ENCODE data around the gene ABCB8.

ABCB8 gene

DNA sequence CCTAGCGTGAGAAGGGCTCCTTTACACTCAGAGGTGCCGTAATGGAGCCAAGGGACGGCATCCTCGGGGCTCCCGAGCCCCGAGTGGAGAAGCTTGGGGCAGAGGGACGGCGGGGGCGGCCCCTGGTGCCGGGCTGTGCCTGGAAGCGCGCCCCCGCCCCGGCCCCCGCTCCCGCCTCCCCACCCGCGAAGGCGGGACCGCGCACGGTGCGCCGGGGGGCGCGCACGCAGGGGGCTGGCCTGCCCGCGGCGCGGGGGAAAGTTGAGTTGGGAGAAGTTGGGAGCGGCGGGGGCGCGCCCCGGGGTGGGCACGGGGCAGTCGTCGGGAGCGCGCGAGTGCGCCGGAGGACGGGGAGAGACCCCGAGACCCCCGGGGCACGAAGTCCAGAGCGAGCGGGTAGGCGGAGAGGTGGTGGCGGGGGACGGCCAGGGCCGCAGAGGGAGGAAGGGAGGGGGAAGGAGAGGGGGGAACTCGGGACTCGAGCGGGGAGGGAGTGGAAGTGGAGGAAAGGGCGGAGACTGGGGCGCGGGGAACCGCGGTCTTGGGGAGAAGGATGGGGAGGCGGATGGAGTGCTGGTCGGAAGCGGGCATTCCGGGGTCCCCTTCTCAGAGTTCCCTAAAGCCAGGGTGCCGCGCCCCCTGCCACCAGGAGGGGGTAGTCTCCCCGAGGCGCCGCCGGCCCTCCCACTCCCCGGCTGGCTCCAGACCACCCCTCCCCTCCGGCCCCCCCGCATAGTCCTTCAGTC lies 31.3 kb downstream of the ABCB8 start, which contains the start of gene SLC4A2:
Gene SLC4A2, plus strand, starts transcription at position 223 of the 746 bp plus-strand sequence. CDS start 2,399 bp downstream, outside the sequence.
- no peak for DNase-seq

DNA sequence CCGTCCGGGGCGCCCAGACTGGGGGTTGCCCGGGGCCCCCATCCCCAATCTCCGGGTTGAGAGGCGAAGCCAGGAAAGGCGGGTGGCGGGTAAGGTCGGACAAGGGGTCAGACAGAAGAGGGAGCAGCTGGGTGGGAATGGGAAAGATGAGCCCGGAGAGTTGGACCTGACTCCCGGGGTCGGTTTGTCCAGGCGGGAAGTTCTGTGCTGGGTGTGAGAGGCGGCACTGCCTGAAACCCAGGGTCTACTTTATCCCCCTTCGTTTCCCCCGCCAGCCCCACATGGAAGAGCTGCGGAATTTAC lies 31.8 kb downstream of the ABCB8 start:
- DNase-seq = no peak

DNA sequence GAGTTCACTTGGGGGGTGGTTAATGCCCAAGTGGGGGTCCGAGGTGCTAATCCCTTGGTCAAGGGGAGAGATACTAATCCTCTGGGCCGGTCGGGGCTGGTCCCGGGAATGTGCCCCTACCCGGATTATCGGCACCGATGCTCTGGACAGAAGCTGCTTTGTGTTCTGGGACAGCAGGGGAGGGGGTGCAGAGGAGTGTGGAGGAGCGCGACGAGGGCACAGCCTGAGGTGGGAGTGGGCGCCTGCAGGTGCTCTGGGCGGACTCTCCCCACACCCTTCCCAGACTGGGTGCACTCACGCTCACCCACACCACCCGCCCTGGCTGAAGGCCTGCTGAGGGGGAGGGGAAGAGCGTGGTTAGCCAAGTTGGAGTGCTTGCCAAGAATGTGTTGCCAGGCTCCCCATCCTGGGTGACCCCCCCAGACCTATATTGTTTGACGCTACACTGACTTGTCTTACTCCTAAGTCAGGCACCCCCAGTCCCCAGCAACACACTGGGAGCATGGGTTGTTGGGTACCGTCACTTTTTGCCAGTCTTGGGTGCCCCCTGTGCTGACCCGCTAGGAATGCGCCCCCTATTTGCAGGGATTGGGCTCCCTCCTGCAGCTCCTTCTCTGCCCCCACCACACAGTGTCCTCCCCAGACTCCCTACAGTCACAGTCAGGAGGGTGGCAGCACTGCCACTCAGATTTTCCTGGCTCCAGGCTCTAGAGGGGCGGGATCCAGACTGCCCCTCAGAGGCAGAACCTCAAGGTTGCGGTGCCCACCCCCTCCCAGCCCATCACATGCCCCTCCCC lies 32.4 kb downstream of the ABCB8 start:
- DNase-seq = no peak

DNA sequence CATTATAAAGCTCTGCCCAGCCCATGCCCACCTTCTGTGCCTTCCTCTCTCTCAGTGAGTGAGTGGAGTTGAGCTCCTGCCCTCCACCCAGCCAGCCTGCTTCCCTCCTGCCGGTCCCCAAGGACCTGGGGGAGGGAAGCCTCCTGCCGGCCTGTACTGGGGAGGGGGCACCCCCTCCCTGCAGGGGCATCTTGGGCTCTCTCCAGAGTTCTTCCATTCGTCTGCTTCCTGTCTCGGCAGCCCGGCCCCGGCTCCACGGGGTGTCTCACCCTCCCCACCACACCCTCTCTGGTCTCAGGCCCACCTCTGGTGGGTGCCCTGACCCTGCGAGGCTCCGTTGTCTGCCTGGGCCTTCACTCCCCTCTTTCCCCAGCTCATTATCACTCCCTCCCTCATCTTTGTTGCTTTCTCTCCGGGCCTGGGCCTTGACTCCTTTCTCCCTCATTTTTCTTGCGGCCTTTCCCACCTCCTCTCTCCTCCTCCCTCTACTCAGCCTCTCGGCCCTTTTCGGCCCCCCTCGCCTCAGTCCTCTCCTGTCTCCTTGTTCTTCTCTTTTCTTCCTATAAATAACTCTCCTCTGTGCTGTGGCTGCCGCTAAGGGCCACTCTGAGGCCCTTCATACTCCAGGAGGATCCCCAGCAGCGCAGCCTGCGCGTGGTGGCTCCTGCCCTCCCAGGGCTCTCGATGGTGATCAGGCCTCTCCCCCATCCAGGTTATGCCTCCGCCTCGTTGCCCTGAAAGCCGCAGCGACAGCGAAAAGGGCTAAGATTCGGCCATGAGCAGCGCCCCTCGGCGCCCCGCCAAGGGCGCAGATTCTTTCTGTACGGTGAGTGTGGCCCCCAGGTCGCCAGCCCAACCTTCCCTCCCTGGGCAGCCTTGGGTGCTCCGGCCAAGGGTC lies 33.2 kb downstream of the ABCB8 start:
- no peak for DNase-seq

DNA sequence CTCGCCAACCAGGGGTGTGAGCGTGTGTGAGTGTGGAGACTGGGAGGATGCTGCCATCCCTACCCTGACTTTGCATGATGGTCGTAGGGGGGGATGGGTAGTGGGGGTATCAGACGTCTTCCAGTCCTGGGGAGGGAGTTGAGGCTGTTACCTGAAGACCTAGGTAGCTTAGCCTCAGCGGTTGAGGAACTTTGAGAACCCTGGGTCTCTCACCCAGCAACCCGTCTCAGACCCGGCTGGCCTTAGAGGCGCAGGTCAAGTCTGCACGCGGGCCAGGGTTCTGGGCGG lies 33.8 kb downstream of the ABCB8 start:
- DNase-seq = no peak

DNA sequence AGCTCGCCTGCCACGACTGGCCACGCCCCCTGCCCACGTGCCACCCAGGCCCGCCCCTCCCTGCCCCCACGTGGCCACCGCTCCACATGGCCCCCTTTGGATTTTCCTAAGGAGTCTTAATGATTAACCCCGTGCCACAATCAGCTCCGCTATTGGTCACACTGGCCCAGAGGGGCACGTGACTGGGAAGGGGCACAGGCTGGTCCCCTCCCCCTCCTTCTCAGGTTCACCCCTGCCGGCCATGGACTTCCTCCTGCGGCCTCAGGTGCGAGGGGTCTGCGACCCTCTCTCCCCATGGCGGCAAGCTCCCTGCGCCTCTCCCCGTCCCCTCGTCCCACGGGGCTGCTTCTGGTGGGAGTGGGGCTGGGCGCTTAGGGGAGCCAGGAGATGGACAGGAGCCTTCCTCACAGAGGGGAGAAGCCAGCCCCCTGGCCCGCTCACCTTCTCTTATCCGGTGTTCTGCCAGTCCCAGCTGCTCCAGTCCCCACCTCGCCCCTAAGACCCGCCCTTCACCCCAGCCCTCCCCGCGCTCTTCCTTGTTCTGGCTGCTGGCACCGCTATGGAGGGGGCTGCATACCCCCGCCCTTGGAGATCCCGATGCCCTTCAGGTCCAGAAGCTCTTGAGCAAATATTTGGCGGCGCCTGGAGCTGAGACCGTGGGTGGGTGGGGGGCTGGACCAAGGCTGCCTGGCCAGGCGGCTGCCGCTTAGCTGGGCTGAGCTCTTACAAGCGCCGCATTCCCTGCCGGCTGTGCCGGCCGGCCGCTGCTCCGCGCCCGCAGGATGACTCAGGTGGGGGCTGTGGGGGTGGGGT lies 34.4 kb downstream of the ABCB8 start:
- no peak for DNase-seq

DNA sequence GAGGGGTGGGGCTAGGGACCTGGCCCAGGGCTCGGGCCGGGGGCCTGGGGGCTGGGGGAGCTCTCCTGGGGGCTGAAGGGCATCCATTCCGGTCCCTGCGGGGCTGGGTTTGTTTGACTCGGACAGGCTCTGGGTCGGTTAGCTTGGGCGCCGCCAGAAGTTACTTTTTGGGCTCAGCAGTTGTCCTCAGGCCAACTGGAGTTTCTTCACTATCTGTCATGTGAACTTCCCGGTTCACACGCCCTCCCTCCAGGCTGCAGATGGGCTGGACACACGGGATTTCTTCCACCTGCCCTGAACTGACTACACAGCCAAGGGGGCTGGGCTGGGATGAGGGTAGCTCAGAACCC lies 34.9 kb downstream of the ABCB8 start:
- no peak for DNase-seq

DNA sequence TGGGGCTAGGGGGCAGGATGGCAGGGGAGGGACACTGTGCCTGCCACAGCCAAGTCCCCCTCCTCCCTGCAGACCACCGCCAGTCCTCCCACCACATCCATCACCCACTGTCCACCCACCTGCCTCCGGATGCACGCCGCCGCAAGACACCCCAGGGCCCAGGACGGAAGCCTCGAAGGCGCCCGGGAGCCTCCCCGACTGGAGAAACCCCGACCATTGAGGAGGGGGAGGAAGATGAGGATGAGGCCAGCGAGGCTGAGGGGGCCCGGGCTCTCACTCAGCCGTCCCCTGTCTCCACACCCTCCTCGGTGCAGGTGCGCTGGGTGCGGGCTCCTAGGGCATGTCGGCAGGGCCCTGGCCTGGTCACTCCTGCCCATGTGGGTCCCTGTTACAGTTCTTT lies 36.2 kb downstream of the ABCB8 start:
- DNase-seq = no peak

DNA sequence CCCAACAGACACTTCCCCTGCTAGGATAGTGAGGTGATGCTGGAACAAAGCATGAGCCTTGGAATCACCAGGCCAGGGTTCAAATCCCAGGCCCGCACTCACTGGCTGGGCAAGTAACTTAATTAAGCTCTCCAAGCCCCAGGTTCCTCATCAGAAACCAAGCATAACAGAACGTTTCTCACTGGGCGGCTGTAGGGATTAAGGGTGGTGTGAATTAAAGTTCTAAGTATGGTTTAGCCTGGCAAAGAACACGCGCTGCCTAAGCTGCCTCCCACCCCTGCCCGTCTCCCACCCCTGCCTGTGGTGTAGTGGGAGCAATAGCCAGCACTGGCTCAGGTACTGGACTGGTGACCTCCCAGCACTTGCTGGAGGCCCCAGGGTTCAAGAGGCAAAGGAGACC lies 36.7 kb downstream of the ABCB8 start:
- no peak for DNase-seq

DNA sequence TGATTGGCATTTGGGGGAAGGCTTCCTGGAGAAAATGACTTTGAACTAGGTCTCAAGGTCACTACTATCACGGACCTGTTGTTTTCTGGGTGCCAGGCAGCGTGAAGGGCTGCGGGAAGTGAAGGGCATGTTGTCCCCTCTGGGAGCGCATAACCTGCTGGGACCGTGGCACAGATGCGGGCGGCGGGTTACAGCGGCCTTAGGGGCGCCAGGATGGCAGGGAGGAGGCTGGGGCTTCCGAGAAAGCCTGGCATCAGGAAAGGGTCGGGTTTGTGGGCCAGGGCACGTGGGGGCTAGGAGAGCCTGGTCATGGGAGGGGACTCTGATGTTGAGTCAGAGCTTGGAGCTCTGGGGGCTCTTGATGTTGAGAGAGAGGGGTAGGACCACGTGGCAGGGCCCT lies 37.3 kb downstream of the ABCB8 start:
- no peak for DNase-seq

DNA sequence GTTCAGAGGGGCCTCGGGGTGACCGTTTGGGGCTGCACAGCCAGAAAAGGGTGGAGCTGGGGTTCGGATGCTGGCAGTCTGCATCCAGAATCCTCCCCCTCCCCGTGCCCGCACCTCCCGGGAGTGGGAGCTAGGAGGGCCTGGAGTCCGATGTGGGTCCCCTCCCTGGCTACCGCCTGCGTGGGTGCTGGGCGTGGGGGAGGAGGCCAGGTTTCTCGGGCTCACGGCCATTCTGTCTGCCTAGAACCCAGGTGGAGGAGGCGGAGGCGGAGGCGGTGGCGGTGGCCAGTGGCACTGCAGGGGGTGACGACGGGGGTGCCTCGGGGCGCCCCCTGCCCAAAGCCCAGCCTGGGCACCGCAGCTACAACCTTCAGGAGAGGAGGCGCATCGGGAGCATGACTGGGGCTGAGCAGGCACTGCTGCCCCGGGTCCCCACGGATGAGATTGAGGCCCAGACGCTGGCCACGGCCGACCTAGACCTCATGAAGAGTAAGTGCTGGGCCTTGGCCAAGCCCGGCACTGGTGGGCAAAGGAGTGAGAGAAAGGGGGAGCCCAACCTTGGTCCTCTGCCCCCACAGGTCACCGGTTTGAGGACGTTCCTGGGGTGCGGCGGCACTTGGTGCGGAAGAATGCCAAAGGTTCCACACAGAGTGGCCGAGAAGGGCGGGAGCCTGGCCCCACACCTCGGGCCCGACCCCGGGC lies 38.2 kb downstream of the ABCB8 start:
- DNase-seq = no peak

DNA sequence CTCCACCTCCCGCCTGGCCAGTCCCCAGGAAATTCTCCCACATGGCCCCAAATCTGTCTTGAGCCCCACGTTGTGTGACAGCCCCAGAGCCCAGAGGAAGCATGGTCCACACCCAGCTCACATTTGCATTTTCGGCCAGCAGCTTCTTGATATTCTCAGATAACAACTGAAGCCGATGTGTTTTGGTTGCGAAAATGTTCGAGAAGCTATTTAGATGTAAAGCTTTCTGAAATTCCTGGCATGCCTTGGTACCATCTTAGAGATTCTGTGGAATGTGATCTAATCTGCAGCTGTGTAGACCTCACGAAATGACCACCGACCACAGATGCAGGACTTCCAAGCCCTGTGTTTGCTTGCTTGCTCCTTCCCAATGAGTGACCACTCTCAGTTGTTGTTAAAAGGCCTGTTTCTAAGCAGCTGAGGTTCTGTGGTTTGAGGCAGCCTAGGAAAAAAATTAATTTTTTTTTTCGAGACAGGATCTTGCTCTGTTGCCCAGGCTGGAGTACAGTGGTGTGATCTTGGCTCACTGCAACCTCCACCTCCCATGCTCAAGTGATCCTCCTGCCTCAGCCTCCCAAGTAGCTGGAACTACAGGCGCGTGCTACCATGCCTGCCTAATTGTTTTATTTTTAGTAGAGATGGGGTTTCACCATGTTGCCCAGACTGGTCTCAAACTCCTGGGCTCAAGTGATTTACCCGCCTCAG lies 40.0 kb downstream of the ABCB8 start:
- no peak for DNase-seq

DNA sequence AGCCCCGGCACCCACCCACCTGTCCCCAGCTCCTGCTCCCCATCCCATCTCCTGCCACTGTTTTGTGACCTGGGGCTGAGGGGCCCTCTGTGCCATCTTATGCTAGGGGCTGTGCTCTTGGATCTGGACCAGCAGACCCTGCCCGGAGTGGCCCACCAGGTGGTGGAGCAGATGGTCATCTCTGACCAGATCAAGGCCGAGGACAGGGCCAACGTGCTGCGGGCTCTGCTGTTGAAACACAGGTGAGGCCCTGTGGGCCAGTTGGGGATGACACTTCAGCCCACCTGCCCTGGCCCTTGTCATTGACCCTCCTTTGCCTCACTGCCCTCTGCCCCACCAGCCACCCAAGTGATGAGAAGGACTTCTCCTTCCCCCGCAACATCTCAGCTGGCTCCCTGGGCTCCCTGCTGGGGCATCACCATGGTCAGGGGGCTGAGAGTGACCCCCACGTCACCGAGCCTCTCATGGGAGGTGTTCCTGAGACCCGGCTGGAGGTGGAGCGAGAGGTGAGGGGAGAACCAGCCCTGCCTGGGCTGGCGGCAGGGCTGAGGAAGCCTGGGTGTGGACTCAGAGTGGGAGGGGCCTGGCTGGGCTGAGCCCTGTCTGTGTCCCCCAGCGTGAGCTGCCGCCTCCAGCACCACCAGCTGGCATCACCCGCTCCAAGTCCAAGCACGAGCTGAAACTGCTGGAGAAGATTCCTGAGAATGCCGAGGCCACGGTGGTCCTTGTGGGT lies 41.8 kb downstream of the ABCB8 start:
- DNase-seq = no peak

DNA sequence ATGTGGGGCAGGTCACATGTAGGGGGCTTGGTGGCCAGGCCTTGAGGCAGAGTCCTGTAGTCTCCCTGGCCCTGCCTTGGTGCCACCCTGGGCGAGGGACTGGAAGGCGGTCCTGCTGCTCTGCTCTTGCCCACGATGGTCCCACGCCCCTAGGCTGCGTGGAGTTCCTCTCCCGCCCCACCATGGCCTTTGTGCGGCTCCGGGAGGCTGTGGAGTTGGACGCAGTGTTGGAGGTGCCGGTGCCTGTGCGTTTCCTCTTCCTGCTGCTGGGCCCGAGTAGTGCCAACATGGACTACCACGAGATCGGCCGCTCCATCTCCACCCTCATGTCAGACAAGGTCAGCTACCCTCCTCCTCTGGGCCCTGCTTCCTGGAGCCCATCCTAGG lies 42.3 kb downstream of the ABCB8 start:
- DNase-seq = no peak

DNA sequence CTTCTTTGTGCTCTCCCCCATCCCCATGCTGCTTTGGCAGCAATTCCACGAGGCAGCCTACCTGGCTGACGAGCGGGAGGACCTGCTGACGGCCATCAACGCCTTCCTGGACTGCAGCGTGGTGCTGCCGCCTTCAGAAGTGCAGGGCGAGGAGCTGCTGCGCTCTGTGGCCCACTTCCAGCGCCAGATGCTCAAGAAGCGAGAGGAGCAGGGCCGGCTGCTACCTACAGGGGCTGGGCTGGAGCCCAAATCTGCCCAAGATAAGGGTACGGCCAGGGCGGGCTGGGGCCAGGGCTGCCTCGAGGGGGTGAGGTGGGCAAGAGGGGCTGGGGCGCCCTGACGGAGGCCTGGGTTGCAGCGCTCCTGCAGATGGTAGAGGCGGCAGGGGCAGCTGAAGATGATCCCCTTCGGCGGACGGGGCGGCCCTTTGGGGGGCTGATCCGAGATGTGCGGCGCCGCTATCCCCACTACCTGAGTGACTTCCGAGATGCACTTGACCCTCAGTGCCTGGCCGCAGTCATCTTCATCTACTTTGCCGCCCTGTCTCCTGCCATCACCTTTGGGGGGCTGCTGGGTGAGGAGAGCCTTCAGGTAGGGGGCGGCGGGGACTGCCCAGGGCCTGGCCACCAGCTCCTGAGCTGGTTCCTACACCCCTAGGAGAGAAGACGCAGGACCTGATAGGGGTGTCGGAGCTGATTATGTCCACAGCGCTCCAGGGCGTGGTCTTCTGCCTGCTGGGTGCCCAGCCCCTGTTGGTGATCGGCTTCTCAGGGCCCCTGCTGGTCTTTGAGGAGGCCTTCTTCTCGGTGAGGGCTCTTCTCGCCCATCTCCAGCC lies 43.0 kb downstream of the ABCB8 start:
- no peak for DNase-seq

DNA sequence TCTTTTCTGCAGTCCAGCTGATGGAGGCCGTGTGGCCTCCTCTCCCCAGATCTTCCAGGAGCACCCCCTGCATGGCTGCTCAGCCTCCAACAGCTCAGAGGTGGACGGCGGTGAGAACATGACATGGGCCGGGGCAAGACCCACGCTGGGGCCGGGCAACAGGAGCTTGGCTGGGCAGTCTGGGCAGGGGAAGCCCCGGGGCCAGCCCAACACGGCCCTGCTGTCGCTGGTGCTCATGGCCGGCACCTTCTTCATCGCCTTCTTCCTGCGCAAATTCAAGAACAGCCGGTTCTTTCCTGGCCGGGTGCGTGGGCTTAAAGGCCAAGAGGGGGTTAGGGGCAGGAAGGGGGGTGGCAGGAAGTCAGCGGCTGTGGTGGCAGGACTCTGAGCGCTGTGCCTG lies 45.7 kb downstream of the ABCB8 start:
- DNase-seq = no peak

DNA sequence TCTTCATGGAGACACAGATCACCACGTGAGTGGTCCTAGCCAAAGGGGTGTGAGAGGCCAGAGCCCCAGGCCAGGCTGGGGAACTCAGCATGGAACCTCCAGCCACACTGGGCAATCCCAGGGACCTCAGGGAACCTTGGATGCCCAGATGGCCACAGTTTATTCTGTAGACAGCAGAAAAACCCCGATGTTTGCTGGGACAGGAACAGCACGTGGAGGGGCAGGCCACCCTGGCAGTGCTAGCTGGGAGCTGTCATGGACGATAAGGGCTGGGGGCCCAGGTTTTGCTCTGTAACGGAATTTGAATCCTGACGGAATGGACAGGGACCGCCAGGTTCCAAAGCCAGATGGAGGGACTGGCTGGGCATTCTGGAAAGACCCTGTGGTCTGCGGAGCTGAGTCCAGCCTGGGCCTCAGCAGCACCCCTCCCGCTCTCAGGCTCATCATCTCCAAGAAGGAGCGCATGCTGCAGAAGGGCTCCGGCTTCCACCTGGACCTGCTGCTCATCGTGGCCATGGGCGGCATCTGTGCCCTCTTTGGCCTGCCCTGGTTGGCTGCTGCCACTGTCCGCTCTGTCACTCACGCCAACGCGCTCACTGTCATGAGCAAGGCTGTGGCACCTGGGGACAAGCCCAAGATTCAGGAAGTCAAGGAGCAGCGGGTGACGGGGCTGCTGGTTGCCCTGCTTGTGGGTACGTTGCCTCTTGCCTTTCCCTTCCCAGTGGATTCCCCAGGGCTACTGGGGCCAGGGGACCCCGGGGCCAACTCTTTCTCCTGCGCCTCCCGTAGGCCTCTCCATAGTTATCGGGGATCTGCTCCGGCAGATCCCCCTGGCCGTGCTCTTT lies 46.8 kb downstream of the ABCB8 start:
- no peak for DNase-seq

DNA sequence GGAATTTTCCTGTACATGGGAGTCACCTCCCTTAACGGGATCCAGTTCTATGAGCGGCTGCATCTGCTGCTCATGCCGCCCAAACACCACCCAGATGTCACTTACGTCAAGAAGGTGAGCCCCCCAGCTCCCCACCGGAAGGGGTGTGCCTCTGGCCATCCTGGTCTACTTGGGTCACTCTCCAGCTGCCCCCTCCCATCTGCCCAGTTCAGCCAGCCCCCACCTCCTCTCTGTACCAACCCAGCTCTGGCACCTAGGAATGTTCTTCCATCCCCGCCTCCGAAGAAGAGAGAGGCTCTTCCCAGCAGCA lies 47.4 kb downstream of the ABCB8 start:
- no peak for DNase-seq

DNA sequence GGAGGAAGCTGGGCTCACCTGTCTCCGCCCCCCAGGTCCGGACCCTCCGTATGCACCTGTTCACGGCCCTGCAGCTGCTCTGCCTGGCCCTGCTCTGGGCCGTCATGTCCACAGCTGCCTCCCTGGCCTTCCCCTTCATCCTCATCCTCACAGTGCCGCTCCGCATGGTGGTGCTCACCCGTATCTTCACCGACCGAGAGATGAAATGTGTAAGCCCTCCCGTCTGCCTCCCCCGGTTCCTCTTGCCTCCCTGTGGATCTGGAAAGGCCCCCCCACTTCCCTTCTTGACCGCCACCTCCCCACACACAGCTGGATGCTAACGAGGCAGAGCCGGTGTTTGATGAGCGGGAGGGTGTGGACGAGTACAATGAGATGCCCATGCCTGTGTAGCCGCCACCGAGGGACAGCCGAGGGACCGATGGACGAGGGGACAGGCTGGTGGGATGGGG lies 47.8 kb downstream of the ABCB8 start:
- no peak for DNase-seq
